CD4-positive, alpha-beta T cell treated with Interleukin-17A for 1 hour (primary cell): Measurements from ENCODE around the gene TAAR8.
"Not testable (repeated sequence)": the region's sequence is repeated elsewhere in the genome, so short reads cannot be mapped to it uniquely, and the experiment has no call there.

Experiments
- DNase-seq: peaks from one replicate; pipeline ENCODE4 v3.0.0-alpha.2; 2020

TAAR8 gene, protein sequence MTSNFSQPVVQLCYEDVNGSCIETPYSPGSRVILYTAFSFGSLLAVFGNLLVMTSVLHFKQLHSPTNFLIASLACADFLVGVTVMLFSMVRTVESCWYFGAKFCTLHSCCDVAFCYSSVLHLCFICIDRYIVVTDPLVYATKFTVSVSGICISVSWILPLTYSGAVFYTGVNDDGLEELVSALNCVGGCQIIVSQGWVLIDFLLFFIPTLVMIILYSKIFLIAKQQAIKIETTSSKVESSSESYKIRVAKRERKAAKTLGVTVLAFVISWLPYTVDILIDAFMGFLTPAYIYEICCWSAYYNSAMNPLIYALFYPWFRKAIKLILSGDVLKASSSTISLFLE

DNA sequence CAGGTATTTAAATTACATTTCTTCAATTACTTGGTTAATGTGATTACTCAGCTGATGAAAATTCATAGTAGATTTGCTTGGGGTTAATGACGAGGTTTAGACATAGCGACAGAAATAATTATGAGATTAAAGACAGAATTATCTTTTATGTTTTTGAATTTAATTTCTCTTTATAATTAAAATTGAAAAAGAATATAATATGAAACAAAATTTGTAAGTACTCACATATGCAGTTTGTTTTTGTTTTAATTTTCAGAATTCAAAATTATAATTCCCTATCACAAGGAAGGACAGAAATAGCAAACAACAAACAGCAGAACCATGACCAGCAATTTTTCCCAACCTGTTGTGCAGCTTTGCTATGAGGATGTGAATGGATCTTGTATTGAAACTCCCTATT is at the start of gene TAAR8:
Gene TAAR8, plus strand, starts transcription at position 301 of the 400 bp plus-strand sequence. Its CDS starts 21 bp downstream, at position 322.
- no peak for DNase-seq

DNA sequence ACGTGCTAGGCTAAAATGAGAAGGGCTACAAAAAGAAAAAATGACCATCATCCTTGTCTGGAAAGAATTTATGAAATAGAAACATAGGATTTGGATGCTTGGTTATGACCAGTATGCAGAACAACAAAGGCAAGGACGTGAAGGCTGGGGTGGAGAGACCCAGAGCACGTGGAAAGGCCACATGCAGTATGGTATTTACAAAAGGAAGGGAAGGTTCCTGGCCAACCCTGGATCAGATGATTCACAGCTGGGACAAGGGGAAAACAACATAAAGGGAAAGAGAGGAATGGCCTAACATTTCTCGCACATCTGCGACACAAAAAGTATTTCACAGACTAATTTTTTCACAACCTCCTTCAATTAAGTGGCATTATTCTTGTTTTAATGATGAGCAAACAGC is 47.7 kb upstream of the TAAR8 start:
- DNase-seq, result no peak

DNA sequence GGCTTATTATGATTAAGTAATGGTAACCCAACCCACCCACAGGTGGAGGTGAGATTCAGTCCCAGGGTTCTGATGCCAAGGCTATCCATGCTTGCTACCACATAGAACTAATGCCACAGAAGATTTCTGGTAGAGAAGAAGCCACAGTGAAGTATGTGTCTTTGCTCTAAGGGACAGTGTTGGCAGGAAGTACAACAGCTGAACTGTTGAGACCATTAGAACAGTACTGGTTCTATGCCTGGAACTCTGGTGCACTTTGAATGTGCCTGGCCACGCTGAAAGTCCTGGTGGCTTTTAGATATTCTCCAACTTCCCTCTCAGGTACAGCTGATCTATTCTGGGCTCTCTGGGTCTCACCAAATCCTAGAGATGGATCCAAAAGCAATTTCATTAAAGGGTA is 47.3 kb upstream of the TAAR8 start:
- DNase-seq, result no peak

DNA sequence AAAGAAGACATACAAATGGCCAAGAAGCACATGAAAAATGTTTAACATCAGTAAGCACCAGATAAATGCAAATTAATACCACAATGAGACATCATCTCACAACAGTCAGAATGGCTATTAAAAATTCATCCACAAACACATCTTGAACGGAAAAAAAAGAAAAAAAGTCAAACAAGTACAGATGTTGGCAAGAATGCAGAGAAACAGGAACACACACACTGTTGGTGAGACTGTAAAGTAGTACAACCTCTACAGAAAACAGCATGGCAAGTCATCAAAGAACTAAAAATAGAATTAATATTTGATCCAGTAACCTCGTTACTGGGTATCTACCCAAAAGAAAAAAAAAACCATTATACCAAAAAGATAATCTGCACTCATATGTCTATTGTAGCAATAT is 46.0 kb upstream of the TAAR8 start:
- DNase-seq, result no peak

DNA sequence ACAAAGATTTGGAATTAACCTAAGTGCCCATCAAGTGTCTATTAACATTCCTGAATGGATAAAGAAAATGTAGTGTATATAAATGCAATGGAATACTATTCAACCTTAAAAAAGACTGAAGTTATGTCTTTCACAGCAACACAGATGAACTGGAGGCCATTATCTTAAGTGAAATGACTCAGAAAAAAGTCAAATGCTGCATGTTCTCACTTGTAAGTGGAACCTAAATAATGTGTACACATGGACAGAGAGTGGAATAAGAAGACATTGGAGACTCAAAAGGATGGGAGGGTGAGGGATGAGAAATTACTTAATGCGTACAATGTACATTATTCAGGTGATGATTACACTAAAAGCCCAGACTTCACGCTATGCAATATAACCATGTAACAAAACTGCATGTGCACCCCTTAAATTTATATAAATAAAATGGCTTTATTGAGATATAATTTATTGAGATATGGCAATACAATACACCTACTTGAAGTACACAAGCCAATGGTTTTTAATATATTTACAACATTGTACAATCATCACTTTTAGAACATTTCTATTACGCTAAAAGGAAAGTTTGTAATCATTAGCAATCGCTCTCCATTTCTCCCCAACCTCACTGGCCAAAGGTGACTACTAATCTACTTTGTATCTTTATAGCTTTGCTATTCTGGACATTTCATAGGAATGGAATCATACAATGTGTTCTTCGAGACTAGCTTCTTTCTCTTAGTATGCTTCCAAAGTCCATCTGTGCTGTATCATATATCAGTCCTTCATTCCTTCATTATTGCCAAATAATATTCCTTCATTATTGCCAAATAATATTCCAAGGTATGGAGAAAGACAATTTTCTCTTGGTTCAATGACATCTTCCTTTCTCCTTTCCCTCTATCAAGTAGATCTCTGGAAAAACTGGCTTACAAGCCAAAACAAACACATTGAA is 45.3 kb upstream of the TAAR8 start:
- no peak for DNase-seq

DNA sequence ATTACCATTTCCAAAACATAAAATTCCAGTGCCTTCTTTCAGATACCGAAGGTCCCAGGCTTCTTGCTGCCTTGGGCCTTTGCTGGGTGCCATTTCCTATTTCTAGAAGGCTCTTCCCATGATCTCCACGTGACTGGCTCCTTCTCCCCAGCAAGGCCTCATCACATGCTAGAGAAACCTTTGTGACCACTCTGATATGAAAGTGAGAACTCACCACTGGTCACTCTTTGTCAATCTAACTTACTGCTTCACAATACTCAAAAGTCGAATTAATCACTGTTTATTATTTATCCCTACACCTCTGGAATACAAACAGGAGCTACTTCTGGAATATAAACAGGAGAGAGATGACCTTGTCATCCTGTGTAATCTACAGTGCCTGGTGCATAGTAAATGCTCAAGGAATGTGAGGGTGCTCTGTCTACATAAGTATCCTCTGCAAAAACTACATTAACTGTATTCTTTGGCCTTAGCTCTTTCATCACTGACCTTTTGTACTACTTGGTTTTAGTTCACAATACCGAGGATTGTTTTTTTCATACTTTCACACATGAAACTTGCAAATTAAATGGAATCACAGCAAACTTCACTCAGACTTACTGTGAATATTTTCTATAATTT is 41.2 kb upstream of the TAAR8 start:
- no peak for DNase-seq

DNA sequence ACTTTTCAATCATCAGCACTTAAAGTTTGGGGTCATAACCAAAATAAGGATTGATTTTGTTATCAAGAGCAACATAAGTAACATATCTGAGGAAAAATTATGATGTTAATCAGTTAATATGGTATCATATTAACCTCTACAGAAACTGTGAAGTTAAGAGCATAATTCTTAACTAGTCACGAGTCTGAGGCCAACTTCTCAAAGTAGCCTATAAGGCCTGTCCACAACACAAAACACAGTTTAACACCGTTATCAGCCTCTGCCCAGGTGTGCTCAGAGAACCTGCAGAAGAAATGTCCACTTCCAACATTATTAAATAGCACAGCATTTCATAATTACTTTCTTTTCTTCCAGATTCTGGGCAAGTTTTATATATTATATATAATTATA is 40.6 kb upstream of the TAAR8 start:
- no peak for DNase-seq

DNA sequence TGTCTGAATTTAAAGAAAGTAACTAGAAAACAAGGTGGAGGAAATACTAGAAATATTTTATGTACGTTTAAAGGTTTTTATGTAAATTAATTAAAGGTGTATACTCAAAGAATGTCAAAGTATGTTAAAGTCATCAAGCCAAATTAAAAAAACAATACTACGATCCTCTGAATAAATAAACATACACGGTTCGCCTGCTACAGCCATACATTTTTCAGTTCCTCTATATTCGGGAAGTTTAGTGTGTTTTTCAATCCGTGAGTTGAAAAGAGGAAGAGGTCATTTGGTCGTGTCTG is 40.2 kb upstream of the TAAR8 start:
- DNase-seq, result no peak

DNA sequence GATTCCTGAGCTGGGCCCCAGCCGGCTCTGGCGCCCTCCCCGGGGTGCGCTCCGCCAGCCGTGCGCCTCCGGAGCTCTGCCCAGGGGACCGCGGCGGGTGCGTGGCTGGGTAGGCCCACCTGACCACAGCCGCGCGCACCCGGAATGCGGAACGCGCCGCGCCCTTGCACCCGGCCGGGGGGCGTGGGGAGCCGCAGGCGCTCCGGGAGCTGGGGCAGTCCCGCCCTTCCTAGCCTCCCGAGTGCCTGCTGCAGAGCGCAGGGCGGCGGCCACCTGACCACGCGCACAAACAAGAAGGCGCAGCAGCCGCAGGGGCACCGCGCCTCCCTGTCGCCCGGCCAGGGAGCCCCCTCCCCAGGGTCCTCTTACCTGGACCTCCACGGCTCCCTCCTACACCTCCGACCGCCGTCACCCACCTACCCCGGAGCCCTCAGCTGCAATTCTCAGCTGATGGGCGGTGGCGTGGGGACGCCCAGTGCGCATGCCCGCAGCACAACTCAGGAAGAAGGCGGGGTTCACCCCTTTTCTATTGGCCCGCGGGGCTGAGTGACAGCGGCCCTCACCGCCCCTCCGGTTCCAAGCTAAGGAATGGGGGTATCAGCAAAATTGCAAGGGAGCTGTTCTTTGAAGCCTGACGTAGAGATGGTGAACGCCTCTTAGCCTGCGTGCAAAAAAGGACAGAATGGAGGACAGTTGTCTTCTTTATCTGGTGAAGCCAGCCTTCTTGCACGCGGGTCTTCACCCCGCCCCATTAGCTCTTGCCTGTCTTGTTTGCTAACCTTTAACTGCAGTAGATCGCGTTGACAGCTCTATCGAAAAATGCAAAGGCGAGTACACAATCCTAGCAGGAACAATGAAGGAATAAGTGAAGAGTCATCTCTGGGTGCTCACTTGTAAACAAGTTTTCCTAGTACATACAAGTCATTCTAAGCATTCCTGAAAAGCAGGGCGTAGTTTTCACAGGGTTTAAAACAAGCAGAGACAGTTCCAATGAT is 39.5 kb upstream of the TAAR8 start, which contains the start of gene STX7:
Gene STX7, minus strand, starts transcription at position 479 of the 995 bp plus-strand sequence. CDS start 9,586 bp downstream, outside the sequence.
- peak; percentile 88 for DNase-seq

DNA sequence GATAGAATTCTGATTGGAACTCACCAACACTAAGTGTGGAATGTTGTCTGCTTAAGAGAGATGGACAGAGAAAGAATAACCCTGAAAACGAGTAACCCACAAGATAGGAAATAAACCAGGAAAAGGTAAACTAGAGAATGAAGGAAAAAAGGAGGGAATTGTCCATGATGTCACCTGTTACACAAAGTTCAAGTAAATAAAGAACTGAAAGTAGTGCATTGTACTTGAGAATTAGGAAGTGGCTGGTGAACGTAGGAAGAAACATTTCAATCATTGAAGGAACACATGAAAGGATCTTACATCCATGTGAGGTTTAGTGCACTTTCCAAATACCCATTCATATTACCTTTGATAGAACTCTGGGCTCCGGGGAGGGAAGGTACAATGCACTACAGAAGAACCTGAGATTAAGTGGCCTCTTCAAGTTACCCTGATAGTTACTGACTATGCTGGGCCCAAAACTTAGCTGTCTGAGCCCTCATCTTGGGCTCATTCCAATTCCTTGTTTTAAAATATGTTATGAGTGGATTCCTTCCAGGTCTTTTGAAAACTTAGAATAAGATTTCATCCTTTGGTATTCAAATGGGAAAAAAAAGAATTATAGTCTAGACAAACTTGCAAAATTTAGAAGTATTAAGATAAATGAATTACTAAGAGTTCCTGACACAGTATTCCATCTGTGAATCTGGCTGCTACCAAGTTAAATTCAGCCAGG is 38.5 kb upstream of the TAAR8 start:
- DNase-seq, result no peak

DNA sequence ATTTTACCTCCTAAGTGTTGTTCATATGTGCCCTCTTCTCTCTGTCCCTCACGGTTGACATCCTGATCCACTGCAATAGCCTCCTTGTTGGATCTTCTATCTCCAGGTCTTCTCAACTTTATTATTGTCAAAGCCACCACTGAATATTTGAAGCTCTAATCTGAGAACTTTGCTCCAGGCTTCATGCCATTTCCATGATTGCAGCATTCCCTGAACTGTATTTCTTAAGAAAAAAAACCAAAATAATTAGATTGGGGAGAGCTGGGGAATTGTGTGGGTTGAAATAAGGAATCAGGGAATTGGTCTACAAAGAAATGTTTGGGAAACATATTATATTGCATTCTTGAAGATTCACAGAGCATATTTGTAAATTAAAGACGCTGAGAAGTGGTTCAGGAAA is 37.1 kb upstream of the TAAR8 start:
- DNase-seq, result no peak

DNA sequence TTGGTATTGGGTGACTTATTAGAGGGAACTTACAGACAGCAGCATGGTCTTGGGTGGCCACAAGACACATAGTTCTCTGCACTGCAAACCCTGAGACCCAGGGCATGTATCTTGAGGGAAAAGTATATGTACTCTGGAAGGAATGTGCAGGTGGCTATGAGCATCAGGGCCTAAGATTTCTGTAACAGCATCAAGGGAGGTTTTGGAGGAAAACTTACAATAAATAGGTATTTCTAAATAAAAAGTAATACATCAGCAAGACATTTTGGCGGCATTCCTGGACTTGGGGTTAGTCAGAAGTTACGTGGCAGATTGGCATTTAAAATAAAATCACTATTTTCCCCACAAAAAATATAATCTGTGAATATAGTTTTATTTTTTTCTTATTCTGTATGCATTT is 31.5 kb upstream of the TAAR8 start:
- no peak for DNase-seq

DNA sequence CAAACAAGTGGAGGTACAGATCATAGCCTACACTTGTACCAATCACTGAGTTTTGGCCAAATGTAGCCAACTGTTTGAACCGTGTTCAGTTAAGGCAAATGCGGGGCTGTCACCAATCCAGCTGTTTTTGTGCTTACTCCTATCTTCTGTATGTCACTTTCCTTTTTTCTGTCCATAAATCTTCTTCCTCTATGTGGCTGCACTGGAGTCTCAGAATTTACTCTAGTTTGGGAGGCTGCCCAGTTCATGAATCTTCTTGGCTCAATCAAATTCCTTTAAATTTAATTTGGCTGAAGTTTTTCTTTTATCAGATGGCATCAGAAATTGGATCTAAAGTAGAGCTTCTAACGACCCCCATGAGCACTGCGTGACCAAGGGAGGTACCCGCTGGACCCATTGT is 27.8 kb upstream of the TAAR8 start:
- DNase-seq, result no peak

DNA sequence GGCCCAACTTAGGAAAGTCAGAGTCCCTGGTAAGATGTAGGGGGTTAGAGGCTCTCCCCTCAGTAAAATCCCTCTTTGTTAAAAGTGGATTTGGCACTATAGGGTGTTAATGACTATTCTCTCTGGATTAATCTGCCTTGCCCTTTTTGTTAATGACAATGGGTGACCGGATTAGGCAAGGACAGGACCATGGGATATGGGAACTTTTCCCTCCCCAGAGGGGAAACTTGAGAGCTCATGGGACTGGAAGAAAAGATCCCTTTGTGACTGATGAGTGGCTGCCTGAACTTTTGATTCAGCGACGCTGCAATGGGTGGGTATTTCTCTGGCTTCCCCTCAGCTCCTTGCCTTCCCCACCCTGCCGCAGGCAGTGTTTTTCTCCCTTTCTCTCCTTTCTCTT is 26.6 kb upstream of the TAAR8 start:
- DNase-seq, result no peak

DNA sequence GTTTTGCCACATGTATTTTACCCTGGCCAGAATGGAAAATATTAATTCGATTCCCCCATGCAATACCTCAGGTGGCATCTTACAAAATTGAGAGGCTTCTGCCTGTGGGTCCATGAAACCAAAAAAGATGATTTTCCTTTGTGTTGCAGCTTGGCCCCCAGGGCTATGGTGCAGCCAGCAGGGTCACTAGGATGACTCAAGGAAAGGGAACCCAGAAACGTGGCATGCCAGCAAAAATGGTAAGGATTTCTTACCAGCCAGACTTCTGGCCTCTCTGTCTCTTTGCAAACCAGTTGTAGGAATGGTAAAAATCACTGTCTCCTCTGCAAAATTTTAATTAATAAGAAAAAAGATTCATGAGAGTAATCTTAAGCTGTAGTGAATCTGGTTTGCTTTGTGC is 26.0 kb upstream of the TAAR8 start:
- no peak for DNase-seq

DNA sequence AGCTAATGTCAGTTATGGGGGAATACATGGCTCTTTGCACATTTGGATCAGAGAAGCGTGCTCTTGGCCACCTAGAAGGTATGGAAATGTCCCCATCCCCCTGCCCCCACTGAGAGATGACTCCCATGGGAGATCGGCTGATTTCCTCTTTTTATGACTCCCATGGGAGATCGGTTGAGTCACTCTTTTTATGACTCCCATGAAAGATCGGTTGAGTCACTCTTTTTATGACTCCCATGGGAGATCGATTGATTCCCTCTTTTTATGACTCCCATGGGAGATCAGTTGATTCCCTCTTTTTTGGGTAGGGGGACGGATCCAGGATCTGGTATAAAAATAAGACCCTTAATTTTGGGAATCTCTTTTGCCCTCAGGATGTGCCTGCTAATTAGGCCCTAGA is 24.7 kb upstream of the TAAR8 start:
- DNase-seq, result no peak

DNA sequence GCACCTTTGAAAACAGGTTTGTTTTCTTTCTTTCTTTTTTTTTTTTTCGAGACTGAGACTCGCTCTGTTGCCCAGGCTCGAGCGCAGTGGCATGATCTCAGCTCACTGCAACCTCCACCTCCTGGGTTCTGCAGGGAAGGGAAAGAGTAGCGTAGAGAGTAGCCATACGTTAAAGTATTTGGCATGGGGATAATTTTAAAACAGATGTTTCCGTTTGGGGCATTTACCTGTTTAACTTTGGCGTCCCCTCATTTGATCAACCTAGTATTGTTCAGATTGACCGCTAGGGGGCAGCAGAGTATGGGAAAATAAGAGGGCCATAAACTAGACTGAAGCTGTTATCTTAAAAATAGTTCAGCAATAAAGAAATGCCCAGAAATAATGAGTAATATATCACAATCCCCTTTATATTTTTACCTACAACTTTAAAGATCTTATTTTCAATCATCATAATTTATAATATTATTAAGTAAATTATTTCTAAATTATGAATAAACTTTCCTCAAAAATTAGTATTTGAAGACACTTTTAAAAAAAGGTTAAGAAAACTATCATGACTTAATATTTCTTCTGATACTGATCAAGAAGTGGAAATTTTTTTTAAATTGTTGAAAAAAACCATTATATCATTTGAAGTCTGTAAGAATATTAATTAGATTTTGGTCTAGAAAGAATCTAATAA is 22.0 kb upstream of the TAAR8 start:
- peak; percentile 74 for DNase-seq

DNA sequence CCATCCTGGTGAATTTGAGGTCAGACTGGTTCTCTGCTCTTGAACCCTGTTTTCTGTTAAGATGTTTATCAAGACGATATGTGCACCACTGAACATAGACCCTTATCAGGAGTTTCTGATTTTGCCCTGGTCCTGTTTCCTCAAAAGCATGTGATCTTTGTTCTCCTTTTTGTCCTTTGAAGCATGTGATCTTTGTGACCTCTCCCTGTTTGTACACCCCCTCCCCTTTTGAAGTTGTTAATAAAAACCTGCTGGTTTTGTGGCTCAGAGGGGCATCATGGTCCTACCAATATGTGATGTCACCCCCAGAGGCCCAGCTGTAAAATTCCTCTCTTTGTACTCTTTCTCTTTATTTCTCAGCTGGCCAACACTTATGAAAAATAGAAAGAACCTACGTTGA is 17.9 kb upstream of the TAAR8 start:
- DNase-seq, result not testable (repeated sequence)

DNA sequence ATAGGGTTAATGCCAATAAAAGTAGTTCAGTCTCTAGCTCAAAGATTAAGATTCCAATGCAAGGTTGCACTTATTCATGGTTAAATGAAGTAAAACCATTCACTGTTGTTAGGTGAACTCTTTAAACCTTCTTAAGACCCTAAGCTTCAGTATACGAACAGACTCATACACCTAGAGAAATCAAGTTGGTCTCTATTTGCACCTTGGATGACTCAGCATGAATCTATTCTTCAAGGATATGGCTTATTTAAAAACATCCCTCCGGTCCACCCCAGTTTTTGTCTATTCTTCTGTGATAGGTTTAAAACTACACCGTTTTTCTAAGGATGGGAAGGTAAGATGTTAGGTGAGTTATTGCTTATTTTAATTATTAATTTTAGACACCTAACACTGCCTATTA is 15.3 kb upstream of the TAAR8 start:
- DNase-seq, result no peak

DNA sequence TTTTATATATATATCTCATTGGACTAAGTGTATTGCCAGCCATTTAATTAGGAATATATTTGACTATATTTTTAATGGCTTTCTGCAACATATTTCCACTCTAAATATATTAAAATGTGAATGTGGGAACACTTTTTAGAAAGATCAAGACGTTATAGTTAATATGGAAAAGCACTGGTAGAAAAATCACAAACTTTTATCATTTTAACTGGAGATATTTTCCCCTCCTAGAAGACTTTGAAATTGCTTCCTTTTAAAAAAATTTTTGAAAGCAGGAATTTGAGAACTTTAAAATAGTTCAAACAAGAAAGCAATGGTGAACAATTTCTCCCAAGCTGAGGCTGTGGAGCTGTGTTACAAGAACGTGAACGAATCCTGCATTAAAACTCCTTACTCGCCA is 14.5 kb upstream of the TAAR8 start, which contains the start of gene TAAR9:
Gene TAAR9, plus strand, starts transcription at position 301 of the 400 bp plus-strand sequence. Its CDS starts 13 bp downstream, at position 314.
- DNase-seq, result no peak

DNA sequence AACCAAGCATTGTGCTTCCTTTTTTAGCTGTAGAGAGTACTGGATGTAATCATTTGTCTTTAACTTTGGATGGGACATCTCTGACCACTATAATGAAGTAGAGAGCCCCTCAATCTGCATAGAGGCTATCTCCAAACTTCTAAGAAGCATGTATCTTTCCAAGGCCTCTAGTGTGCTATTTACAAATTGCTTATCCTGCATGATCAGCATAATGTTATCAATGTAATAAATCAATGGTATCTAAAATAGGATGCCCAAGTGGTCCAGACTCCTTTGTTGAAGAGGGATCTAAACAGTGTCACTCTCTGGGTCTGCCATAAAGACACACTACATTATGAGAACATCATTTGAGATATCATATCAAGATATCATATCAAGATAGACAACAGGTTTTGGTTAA is 7.6 kb upstream of the TAAR8 start:
- no peak for DNase-seq
